Activated B cell treated with CpG ODN at 0.5 μM for 24 hours (primary cell): ENCODE measurements around the gene ADCY1. TPM values are rescaled to one million over a fixed set of nuclear protein-coding genes. Genes with fewer than 3 reads are reported as not detected.

Experiments used
- ATAC-seq: fragments of 200-7000 bp; cut with Tn5 transposase; one replicate; pipeline ENCODE4 v1.10.0; 2021; ENCODE audit warnings: low read depth, mild to moderate bottlenecking, moderate library complexity
- CTCF ChIA-PET: fragments of 350-600 bp; sonication (Branson Sonifier 250); formaldehyde crosslinking; loops from one replicate; lab custom pipeline; 2021; ENCODE audit warnings: antibody characterized with exemption; lab: Charles Lee
- POLR2A ChIA-PET: fragments of 350-600 bp; sonication (Branson Sonifier 250); formaldehyde crosslinking; loops from one replicate; lab custom pipeline; 2021; ENCODE audit warnings: antibody characterized with exemption; lab: Charles Lee
- DNase-seq: peaks from one replicate; pipeline ENCODE4 v3.0.0; 2022
- H3K27ac Mint-ChIP-seq: one replicate; pipeline ENCODE4 v1.8.0; 2020; ENCODE audit warnings: mixed read lengths
- H3K27me3 Mint-ChIP-seq: one replicate; pipeline ENCODE4 v1.8.0; 2021; ENCODE audit warnings: mixed read lengths
- H3K36me3 Mint-ChIP-seq: one replicate; pipeline ENCODE4 v1.8.0; 2021; ENCODE audit warnings: low read depth, mixed read lengths
- H3K4me1 Mint-ChIP-seq: one replicate; pipeline ENCODE4 v1.8.0; 2021; ENCODE audit warnings: mixed read lengths
- H3K4me3 Mint-ChIP-seq: one replicate; pipeline ENCODE4 v1.8.0; 2020; ENCODE audit warnings: mild to moderate bottlenecking, mixed read lengths
- H3K9me3 Mint-ChIP-seq: one replicate; pipeline ENCODE4 v1.8.0; 2020; ENCODE audit warnings: mixed read lengths
- intact Hi-C: fragments of 100-400 bp; cut with micrococcal nuclease; formaldehyde crosslinking; loops from one replicate; pipeline ENCODE4 v1.15.1; 2024
- total RNA-seq: library from RNA; stranded (reverse); gene quantifications from 2 replicates; pipeline ENCODE4 v1.2.3, GENCODE V29; 2022
- TF ChIP-seq, protein P1 (sequence below): fragments of 200-600 bp; IDR thresholded peaks from one replicate; pipeline ENCODE4 v1.8.0; 2022; ENCODE audit warnings: antibody characterized with exemption, mild to moderate bottlenecking

Gene ADCY1
- total RNA-seq, 1 donor from 2014 or later: not detected

DNA sequence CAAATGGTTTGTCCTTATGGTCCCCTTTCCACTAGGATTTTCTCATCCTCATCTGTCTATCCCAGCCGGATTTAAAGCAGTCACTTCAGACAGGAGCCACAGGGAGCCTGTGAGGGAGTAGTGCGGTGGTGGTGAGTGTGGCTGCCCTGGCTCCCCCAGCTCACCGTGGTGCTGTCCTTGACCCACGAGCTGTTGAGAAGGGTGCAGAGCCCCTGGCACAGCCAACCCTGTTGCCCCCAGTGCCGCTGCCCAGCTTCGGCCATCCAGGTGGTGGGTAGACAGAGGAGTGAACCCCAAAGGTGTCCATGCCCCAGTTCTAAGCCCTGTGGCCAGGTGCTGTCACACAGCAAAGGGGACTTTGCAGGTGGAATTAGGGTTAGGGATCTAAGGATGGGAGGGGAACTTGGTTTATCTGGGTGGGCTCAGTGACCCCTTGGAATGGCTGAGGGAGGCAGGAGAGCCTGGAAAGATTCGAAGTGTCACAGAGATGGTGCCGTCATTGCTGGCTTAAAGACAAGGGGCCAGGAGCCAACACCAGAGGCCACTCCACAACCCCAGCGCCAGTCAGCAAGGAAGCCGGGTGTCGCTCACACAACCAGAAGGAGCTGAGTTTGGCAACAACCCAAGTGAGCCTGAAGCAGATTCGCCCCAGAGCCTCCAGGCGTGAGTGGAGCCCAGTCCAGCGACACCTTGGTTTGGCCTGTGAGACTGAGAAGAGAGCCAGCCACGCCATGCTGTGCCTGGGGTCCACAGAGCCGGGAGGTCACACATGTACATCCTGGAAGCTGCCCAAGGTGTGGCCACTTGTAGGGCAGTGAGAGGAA is 142.4 kb downstream of the ADCY1 start:
- ChIA-PET POLR2A (no interaction called here), CTCF (no interaction called here)
- Mint-ChIP-seq H3K27ac (no peak overlapping the region), H3K36me3 (no peaks in the 10 kb centered on the region), H3K27me3 (no peaks in the 10 kb centered on the region), H3K9me3 (no peaks in the 10 kb centered on the region), H3K4me3 (no peak overlapping the region), H3K4me1 (no peaks in the 10 kb centered on the region)
- DNase-seq (no peak), ATAC-seq (no peak)
- intact Hi-C loops: no loop called here
- TF ChIP-seq, protein P1, sequence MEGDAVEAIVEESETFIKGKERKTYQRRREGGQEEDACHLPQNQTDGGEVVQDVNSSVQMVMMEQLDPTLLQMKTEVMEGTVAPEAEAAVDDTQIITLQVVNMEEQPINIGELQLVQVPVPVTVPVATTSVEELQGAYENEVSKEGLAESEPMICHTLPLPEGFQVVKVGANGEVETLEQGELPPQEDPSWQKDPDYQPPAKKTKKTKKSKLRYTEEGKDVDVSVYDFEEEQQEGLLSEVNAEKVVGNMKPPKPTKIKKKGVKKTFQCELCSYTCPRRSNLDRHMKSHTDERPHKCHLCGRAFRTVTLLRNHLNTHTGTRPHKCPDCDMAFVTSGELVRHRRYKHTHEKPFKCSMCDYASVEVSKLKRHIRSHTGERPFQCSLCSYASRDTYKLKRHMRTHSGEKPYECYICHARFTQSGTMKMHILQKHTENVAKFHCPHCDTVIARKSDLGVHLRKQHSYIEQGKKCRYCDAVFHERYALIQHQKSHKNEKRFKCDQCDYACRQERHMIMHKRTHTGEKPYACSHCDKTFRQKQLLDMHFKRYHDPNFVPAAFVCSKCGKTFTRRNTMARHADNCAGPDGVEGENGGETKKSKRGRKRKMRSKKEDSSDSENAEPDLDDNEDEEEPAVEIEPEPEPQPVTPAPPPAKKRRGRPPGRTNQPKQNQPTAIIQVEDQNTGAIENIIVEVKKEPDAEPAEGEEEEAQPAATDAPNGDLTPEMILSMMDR: no peak

DNA sequence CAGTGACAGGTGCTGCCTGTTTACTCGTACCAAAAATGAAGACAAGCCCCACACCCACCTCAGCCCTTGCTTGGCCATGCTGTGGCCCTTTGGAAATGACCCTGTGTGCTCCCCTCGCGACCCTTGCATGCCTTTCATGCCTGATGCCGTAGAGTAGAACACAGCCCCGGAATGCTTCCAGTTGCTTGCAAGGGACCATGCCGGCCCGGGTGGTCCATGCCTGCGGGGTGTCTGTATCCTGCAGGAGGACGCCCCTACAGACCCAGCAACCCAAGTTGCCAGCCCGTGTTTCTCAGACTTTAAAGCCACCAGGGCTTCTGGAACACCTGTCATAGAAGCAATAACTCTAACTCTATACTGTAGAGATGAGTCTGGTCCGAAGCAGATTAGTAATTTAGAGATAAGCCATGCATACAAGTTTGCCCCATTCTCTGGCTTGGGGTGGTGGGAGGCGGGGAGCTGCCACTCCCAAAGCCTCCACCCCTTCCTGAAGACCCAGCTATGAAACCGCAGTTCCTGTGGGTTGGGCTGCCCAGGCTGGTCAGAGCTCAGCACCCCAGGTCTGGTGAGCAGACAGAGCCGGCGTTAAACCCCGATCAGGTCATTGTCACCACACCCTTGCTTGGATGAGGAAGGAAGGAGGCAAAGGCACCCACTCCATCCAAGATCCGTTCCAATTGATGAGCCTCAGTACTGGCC is 143.5 kb downstream of the ADCY1 start:
- TF ChIP-seq, protein P1: no peak
- intact Hi-C loops: no loop called here
- H3K27ac Mint-ChIP-seq: no peak overlapping the region
- H3K4me1 Mint-ChIP-seq: no peaks in the 10 kb centered on the region
- ATAC-seq: no peak
- H3K36me3 Mint-ChIP-seq: peaks cover 7% of the 10 kb centered on the region
- no peaks in the 10 kb centered on the region for H3K9me3 Mint-ChIP-seq
- H3K27me3 Mint-ChIP-seq: no peaks in the 10 kb centered on the region
- POLR2A ChIA-PET: no interaction called here
- no peak overlapping the region for H3K4me3 Mint-ChIP-seq
- no peak for DNase-seq
- CTCF ChIA-PET: no interaction called here

DNA sequence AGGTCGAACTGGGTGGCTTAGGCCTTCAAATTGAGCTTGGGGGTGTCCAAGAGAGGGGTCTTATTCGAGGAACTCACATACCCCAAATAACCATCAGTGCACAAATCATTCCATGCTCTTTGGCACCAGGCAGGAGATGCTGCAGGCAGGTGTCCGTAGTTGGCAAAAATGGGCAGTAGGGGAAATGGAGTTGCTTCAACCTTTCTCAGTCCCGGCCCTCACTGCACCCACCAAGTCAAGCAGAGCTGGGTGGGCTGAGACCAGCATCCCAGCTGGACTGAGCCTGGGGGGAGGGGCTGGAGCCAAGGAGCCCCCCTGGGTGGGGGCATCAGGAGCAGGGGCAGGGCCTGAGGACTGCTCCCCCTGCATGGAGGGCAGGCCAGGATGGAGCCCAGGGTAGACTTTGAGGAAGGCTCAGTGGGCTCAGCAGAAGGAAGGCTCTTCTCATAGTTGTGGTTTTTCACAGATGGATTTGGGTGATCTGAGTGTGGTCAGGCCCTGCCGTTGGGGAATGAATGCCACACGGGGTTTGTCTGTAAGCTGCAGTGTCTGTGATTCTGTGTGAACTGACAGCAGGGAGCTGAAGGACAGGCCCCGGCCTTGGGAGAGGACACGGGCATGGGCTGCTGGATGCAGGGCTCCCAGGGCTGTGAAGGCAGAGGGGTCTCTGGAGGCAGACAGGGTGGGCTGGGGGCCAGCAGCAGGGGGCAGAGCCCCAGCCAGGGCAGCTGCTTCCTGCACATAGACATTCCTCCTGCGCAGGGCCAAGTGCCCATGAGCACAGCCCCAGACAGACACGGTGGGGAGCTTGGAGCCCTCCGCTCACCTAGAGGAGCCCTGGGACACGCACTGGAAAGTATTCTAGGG is 144.5 kb downstream of the ADCY1 start:
- no peaks in the 10 kb centered on the region for H3K9me3 Mint-ChIP-seq
- H3K36me3 Mint-ChIP-seq: peaks cover 14% of the 10 kb centered on the region
- H3K27me3 Mint-ChIP-seq: no peaks in the 10 kb centered on the region
- CTCF ChIA-PET: no interaction called here
- TF ChIP-seq, protein P1: no peak
- H3K4me1 Mint-ChIP-seq: no peaks in the 10 kb centered on the region
- intact Hi-C loops: no loop called here
- no peak for DNase-seq
- no peak overlapping the region for H3K4me3 Mint-ChIP-seq
- POLR2A ChIA-PET: no interaction called here
- ATAC-seq: no peak
- no peak overlapping the region for H3K27ac Mint-ChIP-seq

DNA sequence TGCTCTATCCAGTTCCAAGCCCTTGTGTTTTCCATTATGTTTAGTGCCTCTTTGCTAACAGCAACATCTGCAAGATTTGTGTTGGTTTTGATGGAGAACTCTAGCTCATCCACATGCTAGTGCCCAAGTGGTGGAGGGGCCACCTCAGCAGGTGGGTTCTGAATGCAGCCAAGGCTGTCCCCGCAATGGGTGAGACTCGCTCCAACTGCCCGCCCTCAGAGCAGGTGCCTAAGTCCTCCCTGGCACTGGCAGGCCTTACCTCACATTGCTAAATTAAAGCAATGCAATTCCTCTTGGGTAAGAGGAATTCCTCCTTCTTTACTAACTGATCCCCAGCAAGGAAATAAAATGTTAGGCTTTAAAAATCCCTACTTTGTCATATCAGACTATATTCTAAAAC is 146.8 kb downstream of the ADCY1 start:
- Mint-ChIP-seq H3K4me1 (no peaks in the 10 kb centered on the region), H3K9me3 (no peaks in the 10 kb centered on the region), H3K4me3 (no peak overlapping the region), H3K27me3 (no peaks in the 10 kb centered on the region), H3K27ac (no peak overlapping the region), H3K36me3 (peaks cover 37% of the 10 kb centered on the region)
- ChIA-PET CTCF (no interaction called here), POLR2A (no interaction called here)
- ATAC-seq (no peak), DNase-seq (no peak)
- intact Hi-C loops: no loop called here
- TF ChIP-seq, protein P1: no peak
